A549 (cell line): Measurements from ENCODE around the gene SBNO1. TPM values are rescaled to one million over a fixed set of nuclear protein-coding genes. Genes with fewer than 3 reads are reported as not detected.
A peak's percentile ranks its signal among the peaks of the same experiment; 100 is the strongest.
"Not testable (repeated sequence)": the region's sequence is repeated elsewhere in the genome, so short reads cannot be mapped to it uniquely, and the experiment has no call there.

Experiments
- ATAC-seq, 2 experiments: fragments of 200-7000 bp in 1 of 2; fragments of >200 bp in 1 of 2; cut with Nextera tagmentation in 1 of 2; cut with Tn5 transposase in 1 of 2; 3 replicates each; pipeline versions ENCODE4 v1.8.0 to v1.9.1; 2018 to 2020; ENCODE audit warnings: mild to moderate bottlenecking in 1 of 2, moderate library complexity in 1 of 2
- CTCF ChIA-PET: fragments of 300-600 bp; sonication (Branson Sonifier 250); formaldehyde crosslinking; extraction: SDS; loops from one replicate; lab custom pipeline; 2021; ENCODE audit warnings: antibody characterized with exemption, inconsistent platforms; lab: Yijun Ruan, JAX
- POLR2A ChIA-PET: fragments of 350-600 bp; formaldehyde crosslinking; extraction: SDS; loops from one replicate; lab custom pipeline; 2021; ENCODE audit warnings: antibody characterized with exemption, inconsistent platforms; lab: Yijun Ruan, JAX
- DNase-seq, 2 experiments: peaks; one replicate each; pipeline versions ENCODE4 v3.0.0 to v3.0.0-alpha.2; 2011 to 2016; ENCODE audit warnings: low read depth in 1 of 2, low spot score in 1 of 2
- FAIRE-seq: peaks from 2 replicates; lab custom pipeline; 2011; peaks lifted over from hg19 to GRCh38; lab: Jason Lieb, UNC
- H3K27ac ChIP-seq, 2 experiments: fragments of >200 bp; sonication (Bioruptor Twin); formaldehyde crosslinking; 3 replicates each; pipeline ENCODE4 v1.5.1; 2016 to 2017
- H3K4me1 ChIP-seq: fragments of >200 bp; sonication (Bioruptor Twin); formaldehyde crosslinking; 3 replicates; pipeline ENCODE4 v1.6.1; 2016
- H3K4me2 ChIP-seq: fragments of >200 bp; sonication (Bioruptor Twin); formaldehyde crosslinking; 3 replicates; pipeline ENCODE4 v1.6.1; 2016
- H3K4me3 ChIP-seq: fragments of >200 bp; sonication (Bioruptor Twin); formaldehyde crosslinking; 3 replicates; pipeline ENCODE4 v1.5.1; 2016
- H3K9me3 ChIP-seq: fragments of >200 bp; sonication (Bioruptor Twin); formaldehyde crosslinking; 3 replicates; pipeline ENCODE4 v1.6.1; 2016
- CHD2 ChIP-seq: fragments of 150-350 bp; IDR thresholded peaks from 2 replicates; pipeline ENCODE4 v1.6.1; 2014; ENCODE audit warnings: low read length; ENCODE audit not compliant: partially characterized antibody
- FOSL2 ChIP-seq, 2 experiments: fragments of 450-650 bp in 1 of 2; fragments of >200 bp in 1 of 2; sonication (Bioruptor Twin) in 1 of 2; formaldehyde crosslinking; IDR thresholded peaks; 2 replicates each; pipeline versions ENCODE4 v1.5.0 to v1.6.1; 2016 to 2020; ENCODE audit warnings: mild to moderate bottlenecking in 1 of 2, moderate library complexity in 1 of 2
- HOXB13 ChIP-seq: fragments of 250-450 bp; sonication (Bioruptor Pico); IDR thresholded peaks from 2 replicates; pipeline ENCODE4 v1.5.0; 2020; ENCODE audit warnings: low read depth, mild to moderate bottlenecking, moderate library complexity
- JUNB ChIP-seq: fragments of >200 bp; sonication (Bioruptor Twin); formaldehyde crosslinking; IDR thresholded peaks from 2 replicates; pipeline ENCODE4 v1.6.1; 2016
- NFE2L2 ChIP-seq: fragments of 150-350 bp; conservative IDR thresholded peaks from 2 replicates; pipeline ENCODE4 v1.6.1; 2014; ENCODE audit warnings: low read length
- PHF8 ChIP-seq: fragments of 200-600 bp; sonication (generic); IDR thresholded peaks from 2 replicates; pipeline ENCODE4 v1.6.1; 2016; ENCODE audit warnings: low read depth, mild to moderate bottlenecking, antibody characterized with exemption, moderate library complexity, borderline replicate concordance
- POLR2AphosphoS2 ChIP-seq: conservative IDR thresholded peaks from 2 replicates; pipeline ENCODE4 v1.6.1; 2012; ENCODE audit warnings: low read length, improper control_type of control experiment, inconsistent platforms
- RARB ChIP-seq: fragments of 250-450 bp; sonication (Bioruptor Pico); IDR thresholded peaks from 2 replicates; pipeline ENCODE4 v1.8.0; 2021; ENCODE audit warnings: mild to moderate bottlenecking, moderate library complexity
- RCOR1 ChIP-seq: fragments of 150-350 bp; IDR thresholded peaks from 2 replicates; pipeline ENCODE4 v1.6.1; 2014; ENCODE audit warnings: antibody characterized with exemption, low read length, low read depth
- ZC3H11A ChIP-seq: fragments of 450-650 bp; IDR thresholded peaks from 2 replicates; pipeline ENCODE4 v1.6.1; 2014; ENCODE audit warnings: antibody characterized with exemption, mild to moderate bottlenecking
- ZFP36 ChIP-seq: fragments of 450-650 bp; IDR thresholded peaks from 2 replicates; pipeline ENCODE4 v1.6.1; 2014; ENCODE audit warnings: borderline replicate concordance; ENCODE audit not compliant: partially characterized antibody
- ZNF302 ChIP-seq: fragments of 250-450 bp; sonication (Bioruptor Pico); IDR thresholded peaks from 2 replicates; pipeline ENCODE4 v1.9.0; 2021; ENCODE audit warnings: inconsistent platforms, mild to moderate bottlenecking, moderate library complexity
- WGBS: methylation state at CpG from one replicate; pipeline ENCODE4 v1.1.6; 2017; ENCODE audit errors: missing lambda C conversion rate; 5-methylcytosine and 5-hydroxymethylcytosine counted together
- polyA plus RNA-seq, 4 experiments: library from polyadenylated mRNA; depleted of rRNA in 3 of 4; stranded (reverse); fragments of >200 nt; fragmentation: RNase III in 1 of 4; extraction: RNeasy Plus Mini Kit Qiagen cat#74134 plus additional on column Dnase treatment in 1 of 4; gene quantifications; 2 replicates in 3 of 4; 3 replicates in 1 of 4; pipeline ENCODE4 v1.2.3, GENCODE V29; 2011 to 2017
- TF ChIP-seq, protein P1 (sequence below): fragments of 450-650 bp; IDR thresholded peaks from 2 replicates; pipeline ENCODE4 v1.6.1; 2014; ENCODE audit warnings: antibody characterized with exemption
- TF ChIP-seq, protein P2 (sequence below): fragments of 250-450 bp; sonication (Bioruptor Pico); IDR thresholded peaks from 2 replicates; pipeline ENCODE4 v1.5.0; 2021; ENCODE audit warnings: mild to moderate bottlenecking, moderate library complexity, borderline replicate concordance
- TF ChIP-seq, protein P3 (sequence below): IDR thresholded peaks from 2 replicates; pipeline ENCODE4 v1.6.1; 2012
- TF ChIP-seq, protein P4 (sequence below): fragments of >200 bp; sonication (Bioruptor Twin); formaldehyde crosslinking; IDR thresholded peaks from 3 replicates; pipeline ENCODE4 v1.5.1; 2016
- TF ChIP-seq, protein P5 (sequence below): IDR thresholded peaks from 2 replicates; pipeline ENCODE4 v1.6.1; 2012; ENCODE audit warnings: low read depth, borderline replicate concordance
- TF ChIP-seq, protein P6 (sequence below): fragments of 250-450 bp; sonication (Bioruptor Pico); IDR thresholded peaks from 2 replicates; pipeline ENCODE4 v1.5.0; 2020; ENCODE audit warnings: low read depth, mild to moderate bottlenecking, moderate library complexity

The SBNO1 gene
- polyA plus RNA-seq, 2 of the 4 experiments (the other 2 are of a cell fraction): 25.9 to 35.7 TPM

DNA sequence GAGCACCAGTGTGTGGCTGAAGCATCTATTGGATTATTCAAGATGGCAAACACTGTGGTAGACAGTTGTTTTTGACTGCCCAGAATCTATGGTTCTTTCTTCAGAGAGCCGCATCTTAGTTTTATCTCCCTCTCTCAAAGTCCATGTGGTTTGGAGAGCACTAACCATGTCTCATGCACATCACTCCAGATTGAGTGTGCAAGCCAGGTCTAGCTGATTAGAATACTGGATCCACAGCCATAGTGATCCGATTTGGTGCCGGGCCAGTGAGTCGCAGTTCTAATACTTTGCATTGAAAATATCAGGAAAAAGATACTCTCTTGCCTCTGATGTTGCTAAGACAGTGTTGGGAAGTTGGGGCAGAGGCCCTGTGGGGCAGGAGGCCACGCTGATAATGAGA, 4.6 kb upstream of the SBNO1 start (continued):
- TF ChIP-seq RCOR1 (no peak), JUNB (no peak), CHD2 (no peak)
- TF ChIP-seq, all 56 proteins: peak for 0

DNA sequence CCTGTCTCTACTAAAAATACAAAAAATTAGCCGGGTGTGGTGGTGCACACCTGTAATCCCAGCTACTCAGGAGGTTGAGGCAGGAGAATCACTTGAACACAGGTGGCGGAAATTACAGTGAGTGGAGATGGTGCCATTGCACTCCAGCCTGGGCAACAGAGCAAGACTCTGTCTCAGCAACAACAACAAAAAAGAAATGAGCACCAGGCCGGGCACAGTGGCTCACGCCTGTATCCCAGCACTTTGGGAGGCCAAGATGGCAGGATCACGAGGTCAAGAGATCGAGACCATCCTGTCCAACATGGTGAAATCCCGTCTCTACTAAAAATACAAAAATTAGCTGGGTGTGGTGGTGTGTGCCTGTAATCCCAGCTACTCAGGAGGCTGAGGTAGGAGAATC, 3.8 kb upstream of the SBNO1 start:
- H3K4me3 ChIP-seq, FAIRE-seq, H3K4me2 ChIP-seq, ATAC-seq, H3K9me3 ChIP-seq, POLR2A ChIA-PET, H3K27ac ChIP-seq, DNase-seq: not testable (repeated sequence)
- peaks cover 22% of the 10 kb centered on the region for H3K4me1 ChIP-seq
- CTCF ChIA-PET: interaction anchor here (0.6 to 1.2 kb wide), 2 partner anchors 213 to 331 kb away, joined by 3 to 4 read pairs; no protein-coding TSS in a partner anchor
- WGBS: 95% methylated on average over 7 of the region's 7 CpGs

DNA sequence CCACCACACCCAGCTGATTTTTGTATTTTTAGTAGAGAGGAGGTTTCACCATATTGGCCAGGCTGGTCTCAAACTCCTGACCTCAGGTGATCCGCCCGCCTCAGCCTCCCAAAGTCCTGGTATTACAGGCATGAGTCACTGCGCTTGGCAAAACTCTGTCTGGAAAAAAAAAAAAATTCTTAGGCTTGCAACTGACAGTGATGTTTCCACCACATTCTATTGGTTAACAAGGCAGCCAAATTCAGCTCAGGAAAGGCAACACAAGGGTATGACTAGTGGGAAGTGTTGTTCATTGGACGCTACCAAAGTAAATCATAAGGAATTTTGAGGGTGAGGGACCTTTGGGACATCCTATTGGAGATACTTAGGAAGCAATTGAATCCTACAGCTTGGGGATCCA, 2.9 kb upstream of the SBNO1 start:
- no peak for ATAC-seq
- 92% methylated on average over 4 of the region's 4 CpGs for WGBS
- DNase-seq: peak in 1 of 2 experiments; percentile 36
- CTCF ChIA-PET: interaction anchor here (1.2 to 2.8 kb wide), 2 partner anchors 16 to 214 kb away, joined by 4 to 25 read pairs; partner anchors contain the start of gene KMT5A
- H3K4me1 ChIP-seq: peaks cover 20% of the 10 kb centered on the region
- H3K27ac ChIP-seq: no peak overlapping the region
- no peak overlapping the region for H3K4me3 ChIP-seq
- H3K9me3 ChIP-seq: no peaks in the 10 kb centered on the region
- TF ChIP-seq, protein P1, sequence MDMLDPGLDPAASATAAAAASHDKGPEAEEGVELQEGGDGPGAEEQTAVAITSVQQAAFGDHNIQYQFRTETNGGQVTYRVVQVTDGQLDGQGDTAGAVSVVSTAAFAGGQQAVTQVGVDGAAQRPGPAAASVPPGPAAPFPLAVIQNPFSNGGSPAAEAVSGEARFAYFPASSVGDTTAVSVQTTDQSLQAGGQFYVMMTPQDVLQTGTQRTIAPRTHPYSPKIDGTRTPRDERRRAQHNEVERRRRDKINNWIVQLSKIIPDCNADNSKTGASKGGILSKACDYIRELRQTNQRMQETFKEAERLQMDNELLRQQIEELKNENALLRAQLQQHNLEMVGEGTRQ: no peak
- TF ChIP-seq, protein P2, sequence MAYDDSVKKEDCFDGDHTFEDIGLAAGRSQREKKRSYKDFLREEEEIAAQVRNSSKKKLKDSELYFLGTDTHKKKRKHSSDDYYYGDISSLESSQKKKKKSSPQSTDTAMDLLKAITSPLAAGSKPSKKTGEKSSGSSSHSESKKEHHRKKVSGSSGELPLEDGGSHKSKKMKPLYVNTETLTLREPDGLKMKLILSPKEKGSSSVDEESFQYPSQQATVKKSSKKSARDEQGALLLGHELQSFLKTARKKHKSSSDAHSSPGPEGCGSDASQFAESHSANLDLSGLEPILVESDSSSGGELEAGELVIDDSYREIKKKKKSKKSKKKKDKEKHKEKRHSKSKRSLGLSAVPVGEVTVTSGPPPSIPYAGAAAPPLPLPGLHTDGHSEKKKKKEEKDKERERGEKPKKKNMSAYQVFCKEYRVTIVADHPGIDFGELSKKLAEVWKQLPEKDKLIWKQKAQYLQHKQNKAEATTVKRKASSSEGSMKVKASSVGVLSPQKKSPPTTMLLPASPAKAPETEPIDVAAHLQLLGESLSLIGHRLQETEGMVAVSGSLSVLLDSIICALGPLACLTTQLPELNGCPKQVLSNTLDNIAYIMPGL (CRISPR knock-in tag): no peak
- TF ChIP-seq JUNB (no peak), RARB (CRISPR knock-in tag) (no peak), FOSL2 (IDR thresholded peaks at IDR 0.05) (no peak), FOSL2 (CRISPR knock-in tag; IDR thresholded peaks at IDR 0.05) (peak; percentile 40; the same call in 1 of the 2 replicates), ZFP36 (no peak)
- TF ChIP-seq, protein P3, sequence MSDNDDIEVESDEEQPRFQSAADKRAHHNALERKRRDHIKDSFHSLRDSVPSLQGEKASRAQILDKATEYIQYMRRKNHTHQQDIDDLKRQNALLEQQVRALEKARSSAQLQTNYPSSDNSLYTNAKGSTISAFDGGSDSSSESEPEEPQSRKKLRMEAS: no peak
- TF ChIP-seq, protein P4, sequence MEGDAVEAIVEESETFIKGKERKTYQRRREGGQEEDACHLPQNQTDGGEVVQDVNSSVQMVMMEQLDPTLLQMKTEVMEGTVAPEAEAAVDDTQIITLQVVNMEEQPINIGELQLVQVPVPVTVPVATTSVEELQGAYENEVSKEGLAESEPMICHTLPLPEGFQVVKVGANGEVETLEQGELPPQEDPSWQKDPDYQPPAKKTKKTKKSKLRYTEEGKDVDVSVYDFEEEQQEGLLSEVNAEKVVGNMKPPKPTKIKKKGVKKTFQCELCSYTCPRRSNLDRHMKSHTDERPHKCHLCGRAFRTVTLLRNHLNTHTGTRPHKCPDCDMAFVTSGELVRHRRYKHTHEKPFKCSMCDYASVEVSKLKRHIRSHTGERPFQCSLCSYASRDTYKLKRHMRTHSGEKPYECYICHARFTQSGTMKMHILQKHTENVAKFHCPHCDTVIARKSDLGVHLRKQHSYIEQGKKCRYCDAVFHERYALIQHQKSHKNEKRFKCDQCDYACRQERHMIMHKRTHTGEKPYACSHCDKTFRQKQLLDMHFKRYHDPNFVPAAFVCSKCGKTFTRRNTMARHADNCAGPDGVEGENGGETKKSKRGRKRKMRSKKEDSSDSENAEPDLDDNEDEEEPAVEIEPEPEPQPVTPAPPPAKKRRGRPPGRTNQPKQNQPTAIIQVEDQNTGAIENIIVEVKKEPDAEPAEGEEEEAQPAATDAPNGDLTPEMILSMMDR: no peak
- no peak overlapping the region for H3K4me2 ChIP-seq
- no peak for FAIRE-seq
- POLR2A ChIA-PET: interaction anchor here (0.7 kb wide), 1 partner anchor 13 kb away, joined by 4 read pairs; no protein-coding TSS in a partner anchor

DNA sequence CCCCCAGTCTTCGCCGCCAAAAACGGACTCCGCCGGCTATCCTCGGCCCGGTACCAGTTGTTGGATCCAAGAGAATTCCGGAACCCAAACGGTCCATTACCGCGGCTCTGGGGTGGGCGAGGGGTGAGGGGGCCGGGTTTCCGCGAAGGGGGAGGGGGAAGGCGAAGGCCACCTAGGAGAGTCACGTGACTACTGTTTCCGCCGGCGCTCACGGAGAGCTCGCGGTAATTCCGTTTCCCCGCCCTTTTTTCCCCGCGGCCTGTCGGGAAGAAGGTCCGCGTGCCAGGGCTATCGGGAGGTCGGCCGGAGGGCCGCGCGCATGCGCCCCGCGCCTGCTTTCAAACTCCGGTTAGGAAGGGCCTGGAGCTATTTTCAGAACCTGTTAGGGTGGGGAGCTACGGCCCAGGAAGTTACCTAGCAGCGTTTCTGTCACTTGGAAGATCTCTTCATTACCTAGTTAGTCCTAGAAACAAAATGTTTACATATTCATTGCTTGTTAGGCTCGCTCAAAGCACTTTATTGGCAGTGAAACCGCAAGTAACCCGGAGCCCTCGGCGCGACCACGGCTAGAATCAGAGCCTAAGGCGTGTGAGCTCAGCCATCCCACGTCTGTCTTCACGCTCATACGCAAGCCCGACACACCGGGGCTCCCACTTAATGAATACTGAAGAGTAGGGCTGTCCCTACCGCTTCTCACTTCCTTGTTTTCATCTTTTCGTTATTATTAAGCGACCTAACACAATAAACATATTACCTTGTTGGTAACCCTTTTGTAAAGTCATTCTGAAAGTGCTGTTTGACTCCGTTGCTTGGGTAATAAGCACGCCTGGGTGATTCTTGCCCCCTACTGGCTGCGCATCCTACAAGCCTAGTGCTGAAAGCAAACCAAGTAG, 624 bp upstream of the SBNO1 start:
- ChIA-PET POLR2A (interaction anchor here (0.6 to 3.6 kb wide), 21 partner anchors 10 to 650 kb away, joined by 3 to 71 read pairs (median 4); partner anchors contain the start of genes ATP6V0A2, DDX55, KMT5A and MPHOSPH9), CTCF (interaction anchor here (0.6 to 2.8 kb wide), 21 partner anchors 9 to 572 kb away, joined by 3 to 25 read pairs (median 4); partner anchors contain the start of genes KMT5A and TMED2)
- FAIRE-seq: no peak
- ATAC-seq: peak; percentile 84 to 86
- H3K9me3 ChIP-seq: no peaks in the 10 kb centered on the region
- H3K27ac ChIP-seq: peak overlapping the region; percentile 93 to 98
- peak overlapping the region; percentile 96 for H3K4me3 ChIP-seq
- 1% methylated on average over 44 of the region's 61 CpGs for WGBS
- H3K4me2 ChIP-seq: peak overlapping the region; percentile 75
- DNase-seq: peak; percentile 99 to 100
- H3K4me1 ChIP-seq: peaks cover 14% of the 10 kb centered on the region
- TF ChIP-seq ZC3H11A (no peak), HOXB13 (CRISPR knock-in tag) (0 out of 2 replicates have a peak, but pooled peaks have one; percentile 60), POLR2AphosphoS2 (no peak), CHD2 (peak; percentile 86), PHF8 (peak; percentile 65), NFE2L2 (peak; percentile 82), ZNF302 (CRISPR knock-in tag) (no peak)
- TF ChIP-seq, protein P5, sequence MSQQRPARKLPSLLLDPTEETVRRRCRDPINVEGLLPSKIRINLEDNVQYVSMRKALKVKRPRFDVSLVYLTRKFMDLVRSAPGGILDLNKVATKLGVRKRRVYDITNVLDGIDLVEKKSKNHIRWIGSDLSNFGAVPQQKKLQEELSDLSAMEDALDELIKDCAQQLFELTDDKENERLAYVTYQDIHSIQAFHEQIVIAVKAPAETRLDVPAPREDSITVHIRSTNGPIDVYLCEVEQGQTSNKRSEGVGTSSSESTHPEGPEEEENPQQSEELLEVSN: peak; percentile 78
- TF ChIP-seq, protein P2 (CRISPR knock-in tag): 0 out of 2 replicates have a peak, but pooled peaks have one; percentile 65
- TF ChIP-seq, protein P6, sequence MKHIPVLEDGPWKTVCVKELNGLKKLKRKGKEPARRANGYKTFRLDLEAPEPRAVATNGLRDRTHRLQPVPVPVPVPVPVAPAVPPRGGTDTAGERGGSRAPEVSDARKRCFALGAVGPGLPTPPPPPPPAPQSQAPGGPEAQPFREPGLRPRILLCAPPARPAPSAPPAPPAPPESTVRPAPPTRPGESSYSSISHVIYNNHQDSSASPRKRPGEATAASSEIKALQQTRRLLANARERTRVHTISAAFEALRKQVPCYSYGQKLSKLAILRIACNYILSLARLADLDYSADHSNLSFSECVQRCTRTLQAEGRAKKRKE (CRISPR knock-in tag): no peak
